Left cardiac atrium (tissue), 4 donors: ENCODE data around the gene THPO. TPM values are rescaled to one million over a fixed set of nuclear protein-coding genes. Genes with fewer than 3 reads are reported as not detected.

ENCODE experiments used
- ATAC-seq, 2 donors: fragments of 200-7000 bp; cut with Tn5 transposase; one replicate each; pipeline ENCODE4 v1.9.1; 2020; ENCODE audit warnings: mild to moderate bottlenecking in 2 of 2, moderate library complexity in 2 of 2
- DNase-seq: peaks from one replicate; pipeline ENCODE4 v3.0.0-alpha.2; 2020
- intact Hi-C, 2 donors: fragments of 100-400 bp; cut with DNase I; formaldehyde crosslinking; loops; one replicate each; pipeline versions ENCODE4 v1.14.1 to v1.15.1; 2022 to 2023
- total RNA-seq, 2 donors: library from RNA; stranded (reverse); fragmentation: NEBNext Ultra II Directional; extraction: Animal tissue kit (Norgen Biotek cat#: 25700); gene quantifications; one replicate each; pipeline ENCODE4 v1.2.1, GENCODE V29; 2021
- donor health status: DM: no; HTN: yes; CAD: no.
- donor health status: DM: no; HTN: yes; CAD: no; lungs with severe emphysema.
- donor health status: DM: yes; HTN: yes; CAD: no.
- donor health status: Dilated cardiomyopathy.

The THPO gene
- total RNA-seq, 2 donors from 2014 or later: 0.50 to 0.58 TPM

GRCh38 chr3:184387174-184387714 is 9.2 kb upstream of the THPO start:
- ATAC-seq: no peak
- intact Hi-C loops: loop anchor here in 1 of 2 donors (10.0 kb wide), 1 partner anchor 398 kb away; no protein-coding TSS in a partner anchor
- DNase-seq: no peak

DNA sequence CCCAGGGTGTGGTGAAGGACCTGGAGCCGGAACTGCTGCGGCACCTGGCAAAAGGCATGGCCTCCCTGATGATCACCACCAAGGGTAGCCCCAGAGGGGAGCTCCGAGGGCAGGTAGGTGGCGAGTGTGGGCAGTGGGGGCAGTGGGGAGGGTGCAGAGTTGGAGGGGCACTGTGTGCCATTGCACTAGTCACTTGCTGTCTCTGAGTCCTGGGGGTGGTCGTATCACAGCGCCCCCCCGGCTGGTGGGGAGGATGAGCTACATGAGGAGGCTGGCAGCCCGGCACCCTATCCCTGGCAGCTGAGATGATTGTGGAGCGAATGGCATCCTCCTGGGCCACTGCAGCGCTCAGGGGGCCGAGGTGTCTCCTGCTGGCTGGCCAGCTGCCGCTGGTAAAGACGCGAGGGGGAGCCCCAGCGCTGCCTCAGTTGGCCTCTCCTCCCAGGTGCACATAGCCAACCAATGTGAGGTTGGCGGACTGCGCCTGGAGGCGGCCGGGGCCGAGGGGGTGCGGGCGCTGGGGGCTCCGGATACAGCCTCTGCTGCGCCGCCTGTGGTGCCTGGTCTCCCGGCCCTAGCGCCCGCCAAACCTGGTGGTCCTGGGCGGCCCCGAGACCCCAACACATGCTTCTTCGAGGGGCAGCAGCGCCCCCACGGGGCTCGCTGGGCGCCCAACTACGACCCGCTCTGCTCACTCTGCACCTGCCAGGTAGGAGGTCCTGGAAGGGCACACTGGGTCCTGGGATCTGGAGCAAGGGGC is 8.2 kb upstream of the THPO start:
- intact Hi-C loops: loop anchor here in 1 of 2 donors (10.0 kb wide), 1 partner anchor 399 kb away; no protein-coding TSS in a partner anchor
- ATAC-seq: no peak
- no peak for DNase-seq

- intact Hi-C loops: loop anchor here in 1 of 2 donors (10.0 kb wide), 1 partner anchor 400 kb away; no protein-coding TSS in a partner anchor
- DNase-seq (no peak), ATAC-seq (no peak)
Measured at GRCh38 chr3:184384856-184385422, 6.9 kb upstream of the THPO start.

- DNase-seq (no peak), ATAC-seq (no peak)
- intact Hi-C loops: loop anchor here in 1 of 2 donors (10.0 kb wide), 1 partner anchor 400 kb away; no protein-coding TSS in a partner anchor
Measured at GRCh38 chr3:184384342-184384741, 6.3 kb upstream of the THPO start.

- DNase-seq (no peak), ATAC-seq (no peak)
- intact Hi-C loops: loop anchor here in 1 of 2 donors (10.0 kb wide), 1 partner anchor 402 kb away; no protein-coding TSS in a partner anchor
Measured at GRCh38 chr3:184383033-184383740, 5.2 kb upstream of the THPO start.

DNA sequence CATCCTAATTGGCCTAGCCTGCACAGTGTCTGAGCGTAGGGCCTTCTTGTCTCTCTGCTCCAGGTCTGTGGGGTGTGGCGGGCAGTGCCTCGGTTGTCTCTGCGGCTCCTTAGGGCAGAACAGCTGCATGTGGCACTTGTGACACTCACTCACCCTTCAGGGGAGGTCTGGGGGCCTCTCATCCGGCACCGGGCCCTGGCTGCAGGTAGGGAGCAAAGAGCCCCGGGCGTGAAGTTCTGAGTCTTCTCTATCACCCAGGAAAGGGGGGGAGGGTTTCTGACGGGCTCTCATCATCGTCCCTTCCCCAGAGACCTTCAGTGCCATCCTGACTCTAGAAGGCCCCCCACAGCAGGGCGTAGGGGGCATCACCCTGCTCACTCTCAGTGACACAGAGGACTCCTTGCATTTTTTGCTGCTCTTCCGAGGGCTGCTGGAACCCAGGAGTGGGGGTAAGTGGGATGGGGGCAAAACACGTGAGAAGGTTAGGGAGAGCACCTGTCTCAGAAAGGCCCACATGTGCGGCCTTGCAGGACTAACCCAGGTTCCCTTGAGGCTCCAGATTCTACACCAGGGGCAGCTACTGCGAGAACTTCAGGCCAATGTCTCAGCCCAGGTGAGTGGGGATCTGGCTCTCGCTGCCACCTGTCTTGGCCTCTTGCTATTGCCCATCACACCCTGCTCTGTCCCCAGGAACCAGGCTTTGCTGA is 4.5 kb upstream of the THPO start:
- intact Hi-C loops: loop anchor here in 1 of 2 donors (10.0 kb wide), 1 partner anchor 402 kb away; no protein-coding TSS in a partner anchor

GRCh38 chr3:184381261-184382224 is 3.5 kb upstream of the THPO start:
- intact Hi-C loops: loop anchor here in 1 of 2 donors (10.0 kb wide), 1 partner anchor 403 kb away; no protein-coding TSS in a partner anchor
- ATAC-seq (peak; percentile 52 to 55), DNase-seq (peak; percentile 60)

More for the DNA sequence above, 4.5 kb upstream of the THPO start:
- ATAC-seq (no peak), DNase-seq (no peak)

GRCh38 chr3:184380627-184381260 is 2.7 kb upstream of the THPO start:
- ATAC-seq (peak in 1 of 2 donors; percentile 3), DNase-seq (no peak)
- intact Hi-C loops: loop anchor here in 1 of 2 donors (10.0 kb wide), 1 partner anchor 404 kb away; no protein-coding TSS in a partner anchor

GRCh38 chr3:184380185-184380626 is 2.2 kb upstream of the THPO start:
- intact Hi-C loops: loop anchor here in 1 of 2 donors (10.0 kb wide), 1 partner anchor 405 kb away; no protein-coding TSS in a partner anchor
- peak; percentile 75 for DNase-seq
- peak; percentile 45 to 51 for ATAC-seq

DNA sequence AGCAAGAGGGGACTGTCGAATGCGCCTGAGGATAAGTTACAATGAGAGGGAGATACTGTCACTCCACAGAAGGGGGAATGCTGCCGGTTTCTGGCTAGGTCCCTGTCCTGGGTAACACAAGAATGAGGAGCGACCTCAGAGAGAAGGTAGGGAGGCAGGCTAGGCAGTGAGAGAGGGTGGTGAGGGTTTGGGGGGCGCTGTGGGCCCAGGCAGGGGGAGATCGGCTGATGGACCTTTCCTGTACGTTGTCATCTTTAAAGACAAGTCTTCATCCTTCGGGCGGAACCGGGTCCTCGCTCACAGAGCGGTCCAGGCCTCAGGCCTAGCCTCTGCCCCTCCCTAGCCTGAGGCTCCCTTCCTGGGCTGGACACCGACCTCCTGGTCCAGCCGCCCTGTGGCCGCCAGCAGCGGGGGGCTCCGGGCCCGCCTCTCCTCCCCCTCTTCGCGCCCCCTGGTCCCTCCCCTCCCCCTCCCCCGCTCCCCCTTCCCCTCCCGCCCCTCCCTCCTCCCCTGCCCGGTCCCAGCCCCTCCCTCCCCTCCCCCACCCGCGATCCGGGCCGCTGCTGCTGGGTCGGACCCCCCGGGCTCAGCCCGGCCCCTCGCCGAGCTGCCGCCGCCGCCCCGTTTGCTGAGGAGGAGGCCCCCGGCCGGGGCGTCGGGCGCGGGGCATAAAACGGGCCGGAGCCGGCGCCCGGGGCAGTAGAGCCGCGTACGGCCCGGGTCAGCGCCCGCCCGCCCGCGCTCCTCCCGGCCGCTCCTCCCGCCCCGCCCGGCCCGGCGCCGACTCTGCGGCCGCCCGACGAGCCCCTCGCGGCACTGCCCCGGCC is 1.6 kb upstream of the THPO start, which contains the start of gene CHRD:
Gene CHRD (plus strand): TSS at position 697 of the 827 bp plus-strand sequence. CDS start 265 bp downstream, outside the sequence.
- intact Hi-C loops: loop anchor here (10.0 kb wide), 4 partner anchors 135 to 405 kb away; no protein-coding TSS in a partner anchor
- ATAC-seq (peak; percentile 39 to 55), DNase-seq (no peak)

DNA sequence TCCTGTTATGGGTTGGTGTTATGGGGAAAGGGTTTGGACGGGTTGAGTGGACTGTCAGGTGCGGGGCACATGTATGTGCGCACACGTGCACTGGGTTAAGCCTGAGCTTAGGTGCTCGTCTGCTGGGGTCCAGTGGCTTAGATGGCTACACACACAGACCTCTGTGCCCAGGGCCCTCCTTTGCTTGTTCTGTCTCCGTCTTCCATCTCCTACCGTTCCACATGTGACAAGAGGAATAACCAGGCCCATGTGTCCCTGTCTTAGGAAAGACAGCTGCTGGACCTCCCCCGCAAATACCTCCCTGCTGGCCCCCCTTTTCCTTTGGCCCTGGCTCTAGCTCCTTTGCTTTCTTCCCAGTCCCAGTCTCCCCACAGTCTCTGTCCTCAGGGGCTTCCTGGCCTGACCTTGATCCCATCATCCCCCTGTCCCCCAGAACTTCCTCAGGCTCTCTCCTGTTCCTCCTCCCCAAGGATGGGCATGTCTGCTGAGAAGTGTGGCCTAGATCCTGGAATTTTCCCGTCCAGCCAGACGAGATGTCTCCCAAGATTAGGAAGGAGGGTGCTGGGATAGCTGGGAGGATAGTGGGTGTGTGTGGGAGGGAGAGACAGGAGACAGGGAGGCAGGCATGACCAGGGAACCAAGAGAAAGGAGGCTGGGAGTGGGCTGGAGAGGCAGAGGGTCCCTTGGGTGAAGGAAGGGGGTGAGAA is 797 bp upstream of the THPO start:
- no peak for ATAC-seq
- no peak for DNase-seq
- intact Hi-C loops: loop anchor here (10.0 kb wide), 3 partner anchors 136 to 396 kb away; no protein-coding TSS in a partner anchor

DNA sequence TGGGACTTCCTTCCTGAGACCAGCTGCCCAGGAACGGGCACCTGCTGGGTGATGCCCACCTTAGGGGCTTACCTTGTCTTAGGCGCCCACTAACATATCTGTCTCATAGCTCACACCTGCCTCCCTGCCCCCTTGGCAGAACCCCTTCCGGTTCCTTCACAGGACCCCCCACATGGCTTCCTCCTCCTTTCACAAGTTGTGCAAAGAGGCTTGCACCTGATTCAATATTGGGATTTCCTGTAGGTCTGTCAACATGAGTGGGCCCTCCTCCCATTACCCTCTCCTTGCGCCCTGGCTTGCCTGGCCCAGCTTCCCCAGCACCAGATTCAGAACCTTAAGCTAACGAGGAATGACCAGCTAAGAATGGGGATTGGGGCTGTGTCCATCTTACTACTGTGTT is 633 bp downstream of the THPO start:
- no peak for DNase-seq
- no peak for ATAC-seq
- intact Hi-C loops: loop anchor here (10.0 kb wide), 3 partner anchors 137 to 397 kb away; no protein-coding TSS in a partner anchor

DNA sequence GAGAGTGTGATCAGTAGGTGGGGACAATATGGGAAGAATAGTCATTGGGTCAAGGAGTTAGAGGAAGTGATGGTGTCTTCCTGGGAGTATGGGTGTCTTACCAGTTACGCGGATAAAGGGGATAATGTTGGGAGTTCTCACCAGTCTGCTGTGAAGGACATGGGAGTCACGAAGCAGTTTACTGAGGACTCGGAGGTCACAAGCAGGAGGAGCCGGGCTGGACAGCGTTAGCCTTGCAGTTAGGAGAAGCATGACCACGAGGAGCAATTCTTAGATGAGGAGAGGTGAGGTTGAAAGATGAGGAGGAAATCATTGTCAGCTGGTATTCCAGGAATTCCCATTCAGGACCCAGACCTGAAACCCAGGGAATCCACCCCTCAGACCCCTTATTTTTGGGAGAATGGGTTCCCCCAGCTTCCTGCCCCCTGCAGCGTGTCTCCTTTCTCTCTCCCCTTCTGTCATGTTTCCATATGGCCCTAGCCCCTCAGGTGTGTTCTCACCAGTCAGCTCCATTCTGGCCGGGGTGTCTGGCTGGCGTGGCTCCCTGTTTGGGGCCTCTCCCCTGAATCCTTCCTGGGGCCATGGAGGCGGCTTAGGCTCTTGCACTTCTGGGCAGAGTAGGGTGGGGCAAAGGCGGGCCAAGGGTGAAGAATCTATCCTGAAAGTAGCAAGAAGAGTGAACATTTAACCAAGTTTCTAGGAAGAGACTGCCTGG is 2.1 kb downstream of the THPO start:
- ATAC-seq (no peak), DNase-seq (no peak)
- intact Hi-C loops: loop anchor here (10.0 kb wide), 3 partner anchors 139 to 399 kb away; no protein-coding TSS in a partner anchor

- intact Hi-C loops: loop anchor here (2.0 to 10.0 kb wide), 4 partner anchors 141 to 401 kb away; no protein-coding TSS in a partner anchor
- DNase-seq (no peak), ATAC-seq (peak in 1 of 2 donors; percentile 50)
Measured at GRCh38 chr3:184373422-184373821, 4.6 kb downstream of the THPO start.
